HG03175 (cell line): ENCODE measurements around the gene TK1.

Experiments
- ATAC-seq: cut with Tn5 transposase; IDR thresholded peaks from one replicate; pipeline ENCODE4 v1.9.1; 2021; ENCODE audit warnings: mild to moderate bottlenecking, moderate library complexity; ENCODE audit not compliant: unreplicated experiment

Gene TK1

DNA sequence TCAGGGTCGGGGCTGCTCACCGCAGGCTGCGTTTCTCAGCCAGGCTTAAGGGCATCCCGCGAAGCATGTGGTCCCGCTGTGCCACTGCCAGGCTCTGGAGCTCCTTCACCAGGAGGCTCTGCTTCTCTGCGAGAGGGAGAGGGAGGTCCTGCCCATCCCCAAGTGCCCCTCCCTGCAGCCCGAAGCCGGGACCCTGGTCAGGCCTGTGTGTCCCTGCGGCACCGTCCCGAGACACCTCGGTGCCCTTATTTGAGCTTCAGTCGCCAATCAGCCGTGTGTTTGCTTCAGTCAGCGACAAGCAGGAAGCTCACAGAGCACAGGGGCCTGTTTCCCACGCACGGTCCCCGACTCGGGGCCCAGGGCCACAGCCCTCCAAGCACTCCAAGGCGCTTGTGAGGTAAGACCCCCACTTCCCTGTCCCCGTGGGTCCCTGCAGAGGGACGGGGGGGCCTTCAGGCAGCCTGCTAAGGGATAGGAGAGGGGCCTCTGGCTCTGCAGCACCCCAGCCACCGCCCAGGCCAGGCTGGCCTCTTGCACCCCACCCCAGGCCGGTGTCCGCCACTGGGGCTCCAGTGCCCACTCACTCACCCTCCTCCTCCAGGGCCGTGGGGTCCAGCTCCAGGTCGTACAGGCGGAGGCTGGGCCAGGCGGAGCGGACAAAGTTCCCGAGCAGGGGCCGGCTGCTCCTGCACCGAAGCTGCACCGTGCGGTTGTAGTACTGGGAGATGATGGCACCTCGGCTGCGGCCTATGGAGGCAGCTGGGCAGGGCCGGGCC lies 61.5 kb downstream of the TK1 start:
- no peak for ATAC-seq

DNA sequence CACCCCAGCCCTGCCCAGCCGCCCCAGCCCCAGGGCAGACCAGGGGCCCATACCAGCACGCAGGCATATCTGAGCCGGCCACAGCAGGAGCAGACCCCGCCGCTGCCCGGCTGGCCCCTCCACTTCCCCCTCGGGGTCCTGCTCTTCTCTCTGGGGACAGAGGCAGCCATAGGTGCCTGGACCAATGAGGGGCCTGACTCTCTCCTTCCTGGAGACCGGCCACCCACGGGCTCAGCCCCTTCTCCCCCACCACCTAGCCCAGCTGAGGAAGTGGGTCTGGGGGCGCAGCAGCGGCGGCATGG lies 62.1 kb downstream of the TK1 start:
- ATAC-seq, result no peak
